ENCODE data around the gene SLC1A5. TPM values are rescaled to one million over a fixed set of nuclear protein-coding genes. Genes with fewer than 3 reads are reported as not detected.
"Not testable (repeated sequence)": the region's sequence is repeated elsewhere in the genome, so short reads cannot be mapped to it uniquely, and the experiment has no call there.

SLC1A5 gene
- total RNA-seq: 37.1 TPM
- polyA plus RNA-seq: 163 TPM

- Histone ChIP-seq H3K36me3 (ENCODE audit: insufficient read depth) (no peaks in the 10 kb centered on the region), H3K4me1 (ENCODE audit: insufficient read depth) (no peaks in the 10 kb centered on the region), H3K27ac (ENCODE audit: low read depth) (peak within 1 kb of the TSS; percentile 95), H3K4me3 (ENCODE audit: low read depth, low read length) (peak within 1 kb of the TSS; percentile 82)
- peak; percentile 88 for DNase-seq (ENCODE audit: extremely low spot score)
- WGBS: under 1% methylated on average over 46 of the region's 46 CpGs
These were observed at the start of gene SLC1A5 for GRCh38 chr19:46788262-46788967. TSS of gene SLC1A5 (minus strand) at chr19:46788594. CDS start at chr19:46787965, 629 bp downstream.

- Histone ChIP-seq H3K36me3 (ENCODE audit: insufficient read depth) (no peaks in the 10 kb centered on the region), H3K27ac (ENCODE audit: low read depth) (no peak overlapping the region), H3K4me3 (ENCODE audit: low read depth, low read length) (no peak overlapping the region), H3K4me1 (ENCODE audit: insufficient read depth) (no peaks in the 10 kb centered on the region)
- WGBS: 73% methylated on average over 20 of the region's 20 CpGs
- DNase-seq (ENCODE audit: extremely low spot score): no peak
These were observed 49.8 kb upstream of the SLC1A5 start for GRCh38 chr19:46838160-46838559.

GRCh38 chr19:46834984-46835383, 46.6 kb upstream of the SLC1A5 start:
- Histone ChIP-seq H3K36me3 (ENCODE audit: insufficient read depth) (no peaks in the 10 kb centered on the region), H3K27ac (ENCODE audit: low read depth) (no peak overlapping the region), H3K4me3 (ENCODE audit: low read depth, low read length) (no peak overlapping the region), H3K4me1 (ENCODE audit: insufficient read depth) (no peaks in the 10 kb centered on the region)
- DNase-seq (ENCODE audit: extremely low spot score): no peak
- 99% methylated on average over 6 of the region's 6 CpGs for WGBS

- H3K4me1 ChIP-seq (ENCODE audit: insufficient read depth): no peaks in the 10 kb centered on the region
- H3K36me3 ChIP-seq (ENCODE audit: insufficient read depth): no peaks in the 10 kb centered on the region
- WGBS: 84% methylated on average over 5 of the region's 5 CpGs
- H3K27ac ChIP-seq (ENCODE audit: low read depth): no peak overlapping the region
- DNase-seq (ENCODE audit: extremely low spot score): no peak
- H3K4me3 ChIP-seq (ENCODE audit: low read depth, low read length): no peak overlapping the region
These were observed 45.7 kb upstream of the SLC1A5 start for GRCh38 chr19:46834121-46834520.

GRCh38 chr19:46830864-46831263, 42.5 kb upstream of the SLC1A5 start:
- Histone ChIP-seq H3K4me1 (ENCODE audit: insufficient read depth) (no peaks in the 10 kb centered on the region), H3K36me3 (ENCODE audit: insufficient read depth) (no peaks in the 10 kb centered on the region), H3K27ac (ENCODE audit: low read depth) (no peak overlapping the region), H3K4me3 (ENCODE audit: low read depth, low read length) (no peak overlapping the region)
- WGBS: 92% methylated on average over 2 of the region's 2 CpGs
- no peak for DNase-seq (ENCODE audit: extremely low spot score)

- WGBS: 76% methylated on average over 5 of the region's 5 CpGs
- Histone ChIP-seq H3K4me1 (ENCODE audit: insufficient read depth) (no peaks in the 10 kb centered on the region), H3K4me3 (ENCODE audit: low read depth, low read length) (no peak overlapping the region), H3K36me3 (ENCODE audit: insufficient read depth) (no peaks in the 10 kb centered on the region), H3K27ac (ENCODE audit: low read depth) (no peak overlapping the region)
- no peak for DNase-seq (ENCODE audit: extremely low spot score)
These were observed 40.1 kb upstream of the SLC1A5 start for GRCh38 chr19:46828484-46828883.

- DNase-seq (ENCODE audit: extremely low spot score): no peak
- no peak overlapping the region for H3K27ac ChIP-seq (ENCODE audit: low read depth)
- H3K4me3 ChIP-seq (ENCODE audit: low read depth, low read length): no peak overlapping the region
- 85% methylated on average over 5 of the region's 5 CpGs for WGBS
- no peaks in the 10 kb centered on the region for H3K36me3 ChIP-seq (ENCODE audit: insufficient read depth)
- no peaks in the 10 kb centered on the region for H3K4me1 ChIP-seq (ENCODE audit: insufficient read depth)
These were observed 37.3 kb upstream of the SLC1A5 start for GRCh38 chr19:46825731-46826055.

- Histone ChIP-seq H3K27ac (ENCODE audit: low read depth) (no peak overlapping the region), H3K4me1 (ENCODE audit: insufficient read depth) (no peaks in the 10 kb centered on the region), H3K4me3 (ENCODE audit: low read depth, low read length) (no peak overlapping the region), H3K36me3 (ENCODE audit: insufficient read depth) (no peaks in the 10 kb centered on the region)
- DNase-seq (ENCODE audit: extremely low spot score): no peak
- WGBS: 89% methylated on average over 21 of the region's 21 CpGs
These were observed 36.7 kb upstream of the SLC1A5 start for GRCh38 chr19:46824890-46825730.

- H3K4me1 ChIP-seq (ENCODE audit: insufficient read depth): no peaks in the 10 kb centered on the region
- H3K4me3 ChIP-seq (ENCODE audit: low read depth, low read length): no peak overlapping the region
- no peaks in the 10 kb centered on the region for H3K36me3 ChIP-seq (ENCODE audit: insufficient read depth)
- H3K27ac ChIP-seq (ENCODE audit: low read depth): no peak overlapping the region
- WGBS: 90% methylated on average over 6 of the region's 6 CpGs
- no peak for DNase-seq (ENCODE audit: extremely low spot score)
These were observed 34.7 kb upstream of the SLC1A5 start for GRCh38 chr19:46823049-46823448.

GRCh38 chr19:46822410-46822787, 34.0 kb upstream of the SLC1A5 start:
- H3K4me3 ChIP-seq (ENCODE audit: low read depth, low read length); H3K27ac ChIP-seq (ENCODE audit: low read depth); DNase-seq (ENCODE audit: extremely low spot score); H3K4me1 ChIP-seq (ENCODE audit: insufficient read depth); H3K36me3 ChIP-seq (ENCODE audit: insufficient read depth): not testable (repeated sequence)
- WGBS: 84% methylated on average over 4 of the region's 4 CpGs

- Histone ChIP-seq H3K4me1 (ENCODE audit: insufficient read depth) (no peaks in the 10 kb centered on the region), H3K4me3 (ENCODE audit: low read depth, low read length) (no peak overlapping the region), H3K36me3 (ENCODE audit: insufficient read depth) (no peaks in the 10 kb centered on the region), H3K27ac (ENCODE audit: low read depth) (no peak overlapping the region)
- no peak for DNase-seq (ENCODE audit: extremely low spot score)
- WGBS: 69% methylated on average over 18 of the region's 18 CpGs
These were observed 33.4 kb upstream of the SLC1A5 start for GRCh38 chr19:46821512-46822409.

GRCh38 chr19:46818812-46819211, 30.4 kb upstream of the SLC1A5 start:
- no peak for DNase-seq (ENCODE audit: extremely low spot score)
- no peaks in the 10 kb centered on the region for H3K36me3 ChIP-seq (ENCODE audit: insufficient read depth)
- H3K4me1 ChIP-seq (ENCODE audit: insufficient read depth): no peaks in the 10 kb centered on the region
- WGBS: 87% methylated on average over 2 of the region's 2 CpGs
- H3K27ac ChIP-seq (ENCODE audit: low read depth): no peak overlapping the region
- H3K4me3 ChIP-seq (ENCODE audit: low read depth, low read length): no peak overlapping the region

GRCh38 chr19:46815833-46816627, 27.6 kb upstream of the SLC1A5 start:
- 74% methylated on average over 18 of the region's 18 CpGs for WGBS
- DNase-seq (ENCODE audit: extremely low spot score): no peak

More at GRCh38 chr19:46815833-46816627, 27.6 kb upstream of the SLC1A5 start:
- Histone ChIP-seq H3K4me3 (ENCODE audit: low read depth, low read length) (no peak overlapping the region), H3K36me3 (ENCODE audit: insufficient read depth) (no peaks in the 10 kb centered on the region), H3K4me1 (ENCODE audit: insufficient read depth) (no peaks in the 10 kb centered on the region), H3K27ac (ENCODE audit: low read depth) (no peak overlapping the region)
